Measurements from ENCODE around the gene SPI1. TPM values are rescaled to one million over a fixed set of nuclear protein-coding genes. Genes with fewer than 3 reads are reported as not detected.

Gene SPI1
- total RNA-seq, 1 donor from 2014 or later = not detected

DNA sequence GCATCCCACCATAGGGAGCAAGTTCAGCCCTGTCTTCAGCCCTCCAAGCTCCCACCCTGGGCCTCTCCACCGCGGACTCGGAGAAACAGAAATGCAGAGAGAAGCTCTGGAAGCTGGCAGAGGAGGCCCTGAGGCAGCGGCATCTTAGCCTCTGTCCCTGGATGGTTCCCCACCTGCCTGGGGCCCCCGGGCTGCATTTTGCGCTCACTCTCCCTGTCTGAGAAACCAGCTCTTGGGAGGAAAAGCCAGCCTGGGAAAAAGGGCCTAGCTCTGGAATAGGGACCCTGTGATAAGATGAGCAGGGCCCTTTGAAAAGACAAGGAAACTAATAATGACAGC is 12.0 kb upstream of the SPI1 start:
- intact Hi-C loops (cut with micrococcal nuclease) = no loop called here

DNA sequence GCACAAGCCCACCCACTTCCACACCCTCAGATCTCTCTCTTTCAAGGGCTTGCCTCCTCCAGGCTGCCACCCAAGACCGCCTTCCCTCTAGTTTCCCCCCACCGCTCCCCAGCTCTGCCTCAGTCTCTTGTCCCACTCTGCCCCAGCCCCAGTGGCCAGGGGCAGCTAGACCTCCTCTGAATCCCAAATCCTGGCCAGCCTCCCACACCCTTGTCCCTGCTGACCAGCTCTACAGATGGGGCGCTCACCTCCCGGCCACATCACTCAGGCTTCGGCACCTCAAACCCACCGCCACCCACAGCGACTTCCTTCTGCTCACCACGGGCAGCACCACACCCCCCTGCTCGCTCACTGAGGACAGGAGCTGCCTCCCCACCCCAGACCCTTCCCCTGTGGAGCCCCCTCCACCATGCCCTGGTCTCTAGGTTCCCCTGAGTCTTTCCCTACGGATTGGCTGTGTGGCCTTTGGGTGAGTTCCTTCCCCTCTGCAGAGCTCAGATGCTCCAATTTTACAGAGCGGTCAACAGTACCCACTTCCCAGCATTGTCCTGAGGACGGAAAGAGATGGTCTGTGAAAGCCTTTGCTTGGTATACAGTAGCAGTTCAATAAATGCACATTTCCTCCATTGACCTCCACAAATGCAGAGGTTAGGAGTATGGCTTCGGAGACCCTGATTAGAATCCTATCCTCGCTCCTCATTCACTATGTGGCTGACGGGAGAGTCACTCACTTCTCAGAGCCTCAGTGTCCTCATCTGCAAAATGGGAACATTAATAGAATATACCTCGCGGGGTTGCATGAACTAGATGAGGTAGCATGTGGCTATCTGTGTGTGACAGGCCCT is 11.5 kb upstream of the SPI1 start:
- intact Hi-C loops (cut with micrococcal nuclease) = no loop called here

DNA sequence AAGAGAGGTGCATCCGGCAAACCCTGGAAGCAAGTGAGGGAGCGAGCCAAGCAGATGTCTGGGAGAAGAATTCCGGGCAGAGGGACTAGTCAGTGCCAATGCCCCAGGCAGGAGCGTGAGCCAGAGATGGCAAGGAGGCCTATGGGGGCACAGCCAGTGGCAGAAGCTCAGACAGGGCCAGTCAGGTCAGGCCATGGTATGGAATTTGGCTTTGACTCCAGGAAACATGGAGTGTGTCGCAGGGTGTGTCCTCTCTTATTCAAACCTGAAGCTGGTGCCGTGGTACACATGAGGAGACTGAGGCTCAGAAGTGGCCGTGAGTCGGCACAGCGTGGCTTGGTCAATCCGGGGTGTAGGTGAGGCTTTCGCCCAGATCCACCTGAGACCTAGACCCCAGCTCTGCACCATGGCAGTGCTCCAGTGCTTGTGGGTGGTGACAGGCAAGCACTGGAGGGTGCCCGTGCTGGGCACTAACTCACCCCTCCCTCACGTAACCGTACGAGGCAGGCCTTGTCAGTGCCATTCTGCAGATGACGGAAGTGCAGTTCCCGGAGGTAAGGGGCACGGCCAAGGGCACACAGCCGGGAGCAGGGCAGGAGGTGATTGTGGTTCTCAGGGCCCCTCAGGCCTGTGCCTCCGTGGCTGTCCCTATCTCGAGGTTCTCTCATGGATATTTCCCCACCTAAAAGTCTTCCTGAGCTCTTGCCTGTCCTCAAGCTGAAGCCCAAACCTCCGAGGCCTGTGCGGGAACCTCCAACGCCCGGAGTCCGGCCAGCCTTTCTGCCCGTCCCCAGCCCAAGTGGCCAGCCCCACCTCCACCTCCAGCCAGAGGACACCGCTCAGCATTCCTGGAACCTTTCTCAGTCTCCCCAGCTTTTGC is 10.6 kb upstream of the SPI1 start:
- intact Hi-C loops (cut with micrococcal nuclease) = no loop called here

DNA sequence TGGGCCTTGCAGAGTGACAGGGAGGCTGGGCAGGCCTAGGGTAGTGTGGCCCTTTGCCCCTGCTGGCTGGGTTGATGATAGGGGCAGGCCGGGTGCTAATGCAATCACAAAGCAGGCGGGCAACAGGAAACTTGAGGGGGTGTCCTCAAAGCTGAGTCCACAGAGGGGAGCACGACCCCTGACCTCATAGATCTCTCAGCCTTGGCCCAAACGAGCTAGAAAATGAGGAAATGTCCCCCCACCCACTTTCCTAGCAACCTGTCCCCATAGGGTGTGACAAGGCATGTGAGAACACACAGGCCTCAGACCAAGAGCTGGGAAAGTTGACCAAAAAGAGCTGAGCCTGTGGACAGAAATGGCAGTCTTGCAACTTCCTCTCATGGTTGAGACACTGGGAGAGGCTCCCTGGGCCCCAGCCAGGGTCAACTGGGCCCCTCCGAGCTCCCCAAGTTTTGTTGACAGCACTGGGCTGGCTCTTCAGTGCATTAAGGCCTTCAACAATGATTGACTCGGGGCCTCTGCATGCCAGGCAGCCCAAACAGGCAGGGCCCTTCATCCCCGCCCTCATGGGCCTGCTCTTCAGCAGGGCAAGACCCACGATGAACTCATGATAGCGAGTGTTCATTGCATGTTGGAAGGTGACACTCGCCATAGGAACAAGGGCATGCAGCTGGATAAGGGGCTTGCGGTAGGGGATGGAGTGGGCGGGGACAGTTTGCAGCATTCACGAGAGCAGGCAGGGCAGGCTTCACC is 9.8 kb upstream of the SPI1 start:
- intact Hi-C loops (cut with micrococcal nuclease) = no loop called here

GRCh38 chr11:47384498-47384897 is 6.2 kb upstream of the SPI1 start:
- intact Hi-C loops (cut with micrococcal nuclease) = no loop called here

DNA sequence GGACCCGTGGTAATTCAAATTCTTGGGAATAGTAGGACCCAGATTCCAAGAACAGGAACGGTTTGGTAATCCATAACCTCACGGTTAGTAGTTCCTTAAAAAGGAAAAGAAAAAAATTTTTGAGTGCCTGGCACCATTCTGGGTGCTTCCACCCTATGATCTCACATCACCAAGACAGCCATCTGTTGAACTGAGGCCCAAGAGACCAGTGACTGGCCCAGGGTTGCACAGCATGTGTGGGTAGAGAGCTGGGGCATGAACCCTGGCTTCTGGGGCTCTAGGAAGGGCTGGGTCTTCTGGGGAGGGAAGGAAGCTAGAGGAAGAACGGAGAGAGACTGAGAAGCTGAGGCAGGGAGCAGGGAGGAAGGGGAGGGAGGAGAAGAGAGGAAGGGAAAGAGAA is 4.7 kb upstream of the SPI1 start:
- intact Hi-C loops (cut with micrococcal nuclease) = no loop called here

- intact Hi-C loops (cut with micrococcal nuclease) = no loop called here
Measured at GRCh38 chr11:47380078-47380477, 1.7 kb upstream of the SPI1 start.

GRCh38 chr11:47379317-47379716 is 970 bp upstream of the SPI1 start:
- intact Hi-C loops (cut with micrococcal nuclease) = no loop called here

DNA sequence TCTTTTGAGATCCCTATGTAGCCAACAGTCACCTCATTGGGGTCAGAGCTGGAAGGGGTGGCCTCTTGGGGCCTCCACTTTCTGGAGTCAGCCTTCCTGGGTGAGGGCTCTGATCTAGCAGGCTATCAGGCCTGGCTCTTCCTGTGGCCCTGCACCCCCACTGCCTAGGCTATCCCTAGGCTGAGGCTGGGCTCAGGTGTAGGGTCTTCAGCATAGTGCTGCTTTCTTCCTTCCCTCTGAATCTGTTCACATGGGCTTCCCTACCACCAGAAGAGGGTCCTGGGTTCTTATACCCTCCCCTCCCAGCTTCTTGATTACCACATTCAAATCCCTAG is 456 bp upstream of the SPI1 start:
- intact Hi-C loops (cut with micrococcal nuclease) = no loop called here

- intact Hi-C loops (cut with micrococcal nuclease) = no loop called here
Measured at GRCh38 chr11:47377571-47378009, 757 bp downstream of the SPI1 start.

DNA sequence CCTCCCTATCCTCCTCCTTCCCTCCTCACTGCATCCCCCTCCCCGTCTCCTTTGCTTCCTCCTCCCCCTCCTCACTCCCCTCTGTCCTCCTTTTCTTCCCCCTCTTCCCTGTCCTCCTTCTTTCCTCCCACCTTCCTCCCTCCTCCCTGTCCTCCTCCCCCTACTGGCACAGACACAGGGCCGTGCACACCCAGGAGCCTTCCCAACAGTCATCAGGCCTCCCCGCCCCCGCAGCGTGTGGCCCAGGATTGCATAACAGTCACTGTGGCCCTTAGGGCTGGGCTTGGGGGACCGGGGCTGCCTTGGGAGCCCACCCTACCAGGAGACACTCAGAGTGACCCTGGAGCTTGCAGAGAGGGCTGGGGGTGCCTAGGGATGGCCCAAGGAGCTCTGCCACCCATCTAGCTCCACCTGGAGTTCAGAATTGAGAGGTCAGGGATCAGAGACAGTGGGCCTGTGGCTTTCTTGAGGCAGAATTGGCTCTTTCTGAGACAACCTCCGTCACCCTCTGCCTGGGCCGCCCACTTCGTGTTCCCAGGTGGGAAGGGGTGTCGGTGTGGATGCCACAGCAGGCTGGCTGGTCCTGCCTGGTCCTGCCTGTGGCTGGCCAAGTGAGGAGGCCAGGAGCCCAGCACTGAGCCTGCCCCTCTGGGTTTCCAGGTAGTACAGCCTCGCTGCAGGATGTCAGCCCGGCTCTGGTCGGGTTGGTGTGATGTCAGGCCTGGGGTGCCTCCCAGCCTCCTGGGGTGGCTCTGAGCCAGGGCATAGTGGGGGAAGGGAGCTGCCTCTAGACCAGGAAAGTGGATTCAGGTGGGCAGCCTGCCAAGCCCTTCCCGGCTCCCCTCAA is 1.6 kb downstream of the SPI1 start:
- intact Hi-C loops (cut with micrococcal nuclease) = no loop called here

DNA sequence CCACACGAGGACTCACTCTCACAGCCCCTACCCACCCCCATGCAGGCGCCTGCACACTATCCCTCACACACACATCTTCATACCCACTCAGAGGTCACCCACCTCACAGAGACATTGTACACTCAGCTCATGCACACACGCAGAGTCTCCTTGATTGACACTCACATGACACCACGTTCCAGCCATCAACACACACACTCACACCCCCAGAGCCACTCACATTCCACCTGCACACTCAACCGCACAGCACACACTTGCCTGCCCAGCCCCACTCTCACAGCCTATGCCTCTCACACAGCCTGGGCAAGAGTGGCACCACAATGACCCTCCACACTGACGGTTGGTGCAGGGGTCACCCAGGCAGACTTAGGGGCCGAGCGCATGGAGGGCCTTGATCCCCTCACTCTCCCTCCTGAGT is 2.2 kb downstream of the SPI1 start:
- intact Hi-C loops (cut with micrococcal nuclease) = no loop called here

DNA sequence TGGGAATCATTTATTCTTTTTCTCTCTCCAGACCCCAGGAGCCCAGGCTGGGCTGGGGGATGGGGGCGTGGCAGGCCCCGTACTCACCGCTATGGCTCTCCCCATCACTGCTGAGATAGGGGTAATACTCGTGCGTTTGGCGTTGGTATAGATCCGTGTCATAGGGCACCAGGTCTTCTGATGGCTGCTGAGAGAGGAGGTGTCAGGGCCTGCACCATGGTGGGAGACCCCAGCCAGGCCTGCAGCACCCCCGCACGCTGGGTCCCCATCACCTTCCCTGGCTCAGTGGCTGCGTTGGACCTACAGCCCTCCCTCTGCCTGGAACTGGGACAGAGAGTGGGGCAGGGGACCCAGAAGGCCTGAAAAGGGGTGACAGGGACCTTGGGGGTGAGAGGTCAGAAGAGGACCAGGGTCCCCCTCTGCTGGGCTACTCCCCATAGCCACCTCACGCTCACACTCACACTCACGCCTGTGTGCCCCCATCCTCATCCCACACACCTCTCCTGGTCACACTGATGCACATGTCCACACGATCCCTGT is 2.7 kb downstream of the SPI1 start:
- intact Hi-C loops (cut with micrococcal nuclease) = no loop called here

DNA sequence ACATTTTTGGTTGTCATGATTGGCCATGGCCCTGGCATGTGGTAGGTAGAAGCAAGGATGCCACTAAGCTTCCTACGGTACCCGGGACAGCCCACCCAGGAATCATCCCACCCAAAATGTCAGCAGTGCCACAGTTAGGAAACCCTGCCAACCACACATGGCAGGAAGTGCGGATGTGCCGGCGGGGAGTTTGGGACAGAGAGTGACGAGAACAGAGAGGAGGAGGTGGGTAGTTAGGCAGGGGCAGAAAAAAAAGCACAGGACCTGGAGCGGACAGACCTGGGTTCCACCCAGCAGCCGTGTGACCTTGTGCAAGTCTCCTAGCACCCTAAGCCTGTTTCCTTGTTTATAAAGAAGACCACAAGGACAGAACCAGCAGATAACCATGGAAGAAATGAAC is 3.3 kb downstream of the SPI1 start:
- intact Hi-C loops (cut with micrococcal nuclease) = no loop called here

DNA sequence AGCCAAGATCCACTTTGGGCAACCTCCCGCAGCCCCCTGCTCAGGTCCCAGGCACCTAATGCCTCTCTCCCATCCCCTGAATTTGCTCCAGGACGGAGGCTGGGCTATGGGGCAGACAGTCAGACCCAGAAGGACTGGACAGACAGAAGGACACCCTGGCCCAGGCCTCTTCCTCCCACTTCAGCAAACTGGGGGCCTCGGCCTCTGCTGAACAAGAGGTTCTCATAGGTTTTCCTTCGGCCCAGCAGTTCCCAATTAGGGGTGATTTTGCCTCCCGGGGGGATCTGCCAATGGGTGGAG is 3.7 kb downstream of the SPI1 start:
- intact Hi-C loops (cut with micrococcal nuclease) = loop anchor here (1.0 to 5.0 kb wide), 6 partner anchors 34 to 479 kb away; partner anchors contain the start of genes PSMC3 and SLC39A13

- intact Hi-C loops (cut with micrococcal nuclease) = loop anchor here (1.0 to 5.0 kb wide), 6 partner anchors 34 to 479 kb away; partner anchors contain the start of genes PSMC3 and SLC39A13
Measured at GRCh38 chr11:47373876-47374719, 4.2 kb downstream of the SPI1 start.

DNA sequence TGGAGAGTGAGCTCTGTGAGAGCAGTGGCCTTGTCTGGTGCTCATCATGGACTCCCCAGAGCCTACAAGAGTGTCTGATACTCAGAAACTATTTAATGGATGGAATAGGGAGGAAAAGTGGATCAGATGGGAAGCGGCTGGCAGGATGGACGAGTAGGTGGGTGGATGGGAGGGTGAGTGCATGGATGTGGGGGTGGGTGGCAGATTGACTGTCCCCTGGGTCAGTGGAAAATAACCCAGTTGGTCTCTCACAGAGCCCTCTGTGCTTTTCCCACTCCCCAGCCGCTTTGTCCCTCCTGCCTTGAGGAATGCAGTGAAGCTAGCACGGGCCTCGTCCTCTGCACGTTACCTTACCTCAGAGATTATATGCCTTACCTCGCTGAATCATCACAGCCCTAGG is 5.9 kb downstream of the SPI1 start:
- intact Hi-C loops (cut with micrococcal nuclease) = loop anchor here (5.0 kb wide), 1 partner anchor 245 kb away; no protein-coding TSS in a partner anchor

DNA sequence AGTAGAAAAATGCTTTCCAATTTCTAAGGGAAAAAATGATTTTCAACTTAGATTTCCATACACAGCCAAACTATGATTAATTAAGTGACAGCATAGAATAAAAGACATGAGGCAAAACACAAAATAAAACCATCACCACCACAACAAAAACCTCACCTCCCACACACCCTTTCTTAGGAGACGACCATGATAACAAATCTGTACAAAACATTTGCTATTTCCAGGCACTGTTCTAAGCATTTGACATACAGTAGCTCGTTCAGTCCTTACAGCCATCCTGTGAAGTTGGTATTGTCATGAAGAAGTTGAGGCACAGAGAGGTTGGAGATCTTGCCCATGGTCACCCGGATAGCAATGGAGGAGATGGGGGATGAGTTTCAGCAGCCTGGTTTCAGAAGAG is 8.7 kb downstream of the SPI1 start:
- intact Hi-C loops (cut with micrococcal nuclease) = loop anchor here (5.0 kb wide), 1 partner anchor 248 kb away; no protein-coding TSS in a partner anchor

- intact Hi-C loops (cut with micrococcal nuclease) = no loop called here
Measured at GRCh38 chr11:47366020-47366490, 12.3 kb downstream of the SPI1 start.
